Measurements from ENCODE around the gene DGCR2. TPM values are rescaled to one million over a fixed set of nuclear protein-coding genes. Genes with fewer than 3 reads are reported as not detected.

DGCR2 gene, protein sequence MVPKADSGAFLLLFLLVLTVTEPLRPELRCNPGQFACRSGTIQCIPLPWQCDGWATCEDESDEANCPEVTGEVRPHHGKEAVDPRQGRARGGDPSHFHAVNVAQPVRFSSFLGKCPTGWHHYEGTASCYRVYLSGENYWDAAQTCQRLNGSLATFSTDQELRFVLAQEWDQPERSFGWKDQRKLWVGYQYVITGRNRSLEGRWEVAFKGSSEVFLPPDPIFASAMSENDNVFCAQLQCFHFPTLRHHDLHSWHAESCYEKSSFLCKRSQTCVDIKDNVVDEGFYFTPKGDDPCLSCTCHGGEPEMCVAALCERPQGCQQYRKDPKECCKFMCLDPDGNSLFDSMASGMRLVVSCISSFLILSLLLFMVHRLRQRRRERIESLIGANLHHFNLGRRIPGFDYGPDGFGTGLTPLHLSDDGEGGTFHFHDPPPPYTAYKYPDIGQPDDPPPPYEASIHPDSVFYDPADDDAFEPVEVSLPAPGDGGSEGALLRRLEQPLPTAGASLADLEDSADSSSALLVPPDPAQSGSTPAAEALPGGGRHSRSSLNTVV
- total RNA-seq (67.7 TPM), polyA plus RNA-seq (ENCODE audit: insufficient read depth, low read depth, low replicate concordance) (37.5 TPM)
- long read RNA-seq, donor 1, full-length matches to known transcripts = 7 of 43 reads
- long read RNA-seq, donor 1, partial matches to known transcripts = 36 of 43 reads
- long read RNA-seq, donor 1, other reads (novel, unspliced or antisense) = 0 of 43 reads
- long read RNA-seq, donor 2, full-length matches to known transcripts = 3 of 16 reads
- long read RNA-seq, donor 2, partial matches to known transcripts = 13 of 16 reads
- long read RNA-seq, donor 2, other reads (novel, unspliced or antisense) = 0 of 16 reads
- long read RNA-seq, donor 3, full-length matches to known transcripts = 5 of 11 reads
- long read RNA-seq, donor 3, partial matches to known transcripts = 6 of 11 reads
- long read RNA-seq, donor 3, other reads (novel, unspliced or antisense) = 0 of 11 reads
- long read RNA-seq, donor 4, full-length matches to known transcripts = 8 of 14 reads
- long read RNA-seq, donor 4, partial matches to known transcripts = 6 of 14 reads
- long read RNA-seq, donor 4, other reads (novel, unspliced or antisense) = 0 of 14 reads
- long read RNA-seq, donor 5 = 0 reads
- long read RNA-seq, donor 6, partial matches to known transcripts = 14 of 14 reads
- long read RNA-seq, donor 6, other reads (novel, unspliced or antisense) = 0 of 14 reads
- long read RNA-seq, donor 7, full-length matches to known transcripts = 56 of 149 reads
- long read RNA-seq, donor 7, partial matches to known transcripts = 76 of 149 reads
- long read RNA-seq, donor 7, other reads (novel, unspliced or antisense) = 17 of 149 reads
- long read RNA-seq, donor 8, full-length matches to known transcripts = 4 of 11 reads
- long read RNA-seq, donor 8, partial matches to known transcripts = 7 of 11 reads
- long read RNA-seq, donor 8, other reads (novel, unspliced or antisense) = 0 of 11 reads
- long read RNA-seq, donor 9, full-length matches to known transcripts = 3 of 9 reads
- long read RNA-seq, donor 9, partial matches to known transcripts = 6 of 9 reads
- long read RNA-seq, donor 9, other reads (novel, unspliced or antisense) = 0 of 9 reads
- long read RNA-seq, donor 10, full-length matches to known transcripts = 4 of 56 reads
- long read RNA-seq, donor 10, partial matches to known transcripts = 46 of 56 reads
- long read RNA-seq, donor 10, other reads (novel, unspliced or antisense) = 6 of 56 reads

GRCh38 chr22:19122143-19122751 is at the start of gene DGCR2:
DGCR2 (minus strand) TSS chr22:19122412; CDS start chr22:19122206, 206 bp downstream.
- intact Hi-C loops (cut with DNase I) = no loop called here
- Histone ChIP-seq H3K9me3 (ENCODE audit: control insufficient read depth in 2 of 3, insufficient read depth in 1 of 3, low read length in 3 of 3) (no peaks in the 10 kb centered on the region), H3K4me1 (ENCODE audit: control insufficient read depth in 2 of 3, insufficient read depth in 2 of 3, low read depth in 1 of 3, low read length in 3 of 3) (peaks cover 0 to 29% (median 20%) of the 10 kb centered on the region in 3 donors), H3K36me3 (ENCODE audit: control insufficient read depth in 2 of 3, insufficient read depth in 3 of 3, low read length in 3 of 3) (no peaks in the 10 kb centered on the region), H3K9ac (ENCODE audit: low read length in 3 of 3) (peak within 1 kb of the TSS; percentile 74 to 80 (median 80)), H3K27me3 (ENCODE audit: control insufficient read depth, insufficient read depth, low read length) (no peaks in the 10 kb centered on the region), H3K27ac (ENCODE audit: low read depth in 2 of 2, low read length in 2 of 2) (peak within 1 kb of the TSS; percentile 86 to 88), H3K4me3 (ENCODE audit: low read length in 3 of 3) (peak within 1 kb of the TSS; percentile 78 to 94 (median 91))
- peak; percentile 98 to 99 (median 99) for DNase-seq
- TF ChIP-seq, protein P1, sequence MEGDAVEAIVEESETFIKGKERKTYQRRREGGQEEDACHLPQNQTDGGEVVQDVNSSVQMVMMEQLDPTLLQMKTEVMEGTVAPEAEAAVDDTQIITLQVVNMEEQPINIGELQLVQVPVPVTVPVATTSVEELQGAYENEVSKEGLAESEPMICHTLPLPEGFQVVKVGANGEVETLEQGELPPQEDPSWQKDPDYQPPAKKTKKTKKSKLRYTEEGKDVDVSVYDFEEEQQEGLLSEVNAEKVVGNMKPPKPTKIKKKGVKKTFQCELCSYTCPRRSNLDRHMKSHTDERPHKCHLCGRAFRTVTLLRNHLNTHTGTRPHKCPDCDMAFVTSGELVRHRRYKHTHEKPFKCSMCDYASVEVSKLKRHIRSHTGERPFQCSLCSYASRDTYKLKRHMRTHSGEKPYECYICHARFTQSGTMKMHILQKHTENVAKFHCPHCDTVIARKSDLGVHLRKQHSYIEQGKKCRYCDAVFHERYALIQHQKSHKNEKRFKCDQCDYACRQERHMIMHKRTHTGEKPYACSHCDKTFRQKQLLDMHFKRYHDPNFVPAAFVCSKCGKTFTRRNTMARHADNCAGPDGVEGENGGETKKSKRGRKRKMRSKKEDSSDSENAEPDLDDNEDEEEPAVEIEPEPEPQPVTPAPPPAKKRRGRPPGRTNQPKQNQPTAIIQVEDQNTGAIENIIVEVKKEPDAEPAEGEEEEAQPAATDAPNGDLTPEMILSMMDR (IDR thresholded peaks at IDR 0.05; ENCODE audit: borderline replicate concordance, extremely low read depth, insufficient read depth) = peak; percentile 6
- no peak for FAIRE-seq

DNA sequence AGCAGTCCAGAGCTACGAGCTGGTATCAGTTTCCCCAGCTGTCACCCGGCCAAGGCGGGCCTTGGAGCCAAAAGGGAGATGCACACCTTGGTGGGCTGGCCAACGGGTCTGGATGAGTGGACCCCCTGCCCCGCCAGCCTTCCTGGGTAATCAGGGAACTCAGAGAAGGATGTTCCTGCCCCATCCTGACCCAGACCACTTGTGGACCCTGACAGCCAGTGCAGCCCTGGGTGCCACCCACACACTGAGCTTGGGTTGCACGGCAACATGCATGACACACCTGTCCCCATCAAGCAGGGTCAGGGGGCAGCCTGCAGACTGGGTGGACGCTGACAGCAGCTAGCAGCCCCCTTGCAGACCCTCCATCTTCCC is 47.7 kb upstream of the DGCR2 start:
- FAIRE-seq = no peak
- peaks cover 16% of the 10 kb centered on the region for H3K27me3 ChIP-seq (ENCODE audit: control insufficient read depth, insufficient read depth, low read length)
- no peak overlapping the region for H3K27ac ChIP-seq (ENCODE audit: low read depth in 2 of 2, low read length in 2 of 2)
- H3K36me3 ChIP-seq (ENCODE audit: control insufficient read depth in 2 of 3, insufficient read depth in 3 of 3, low read length in 3 of 3) = no peaks in the 10 kb centered on the region
- DNase-seq = peak in 1 of 5 donors; percentile 77
- peak overlapping the region in 1 of 3 donors; percentile 25 for H3K4me3 ChIP-seq (ENCODE audit: low read length in 3 of 3)
- TF ChIP-seq, protein P1 (IDR thresholded peaks at IDR 0.05; ENCODE audit: borderline replicate concordance, extremely low read depth, insufficient read depth) = no peak
- intact Hi-C loops (cut with DNase I) = loop anchor here (5.0 kb wide), 1 partner anchor 53 kb away; no protein-coding TSS in a partner anchor
- no peaks in the 10 kb centered on the region for H3K9me3 ChIP-seq (ENCODE audit: control insufficient read depth in 2 of 3, insufficient read depth in 1 of 3, low read length in 3 of 3)
- H3K9ac ChIP-seq (ENCODE audit: low read length in 3 of 3) = no peak overlapping the region
- peaks cover 0 to 40% (median 19%) of the 10 kb centered on the region in 3 donors for H3K4me1 ChIP-seq (ENCODE audit: control insufficient read depth in 2 of 3, insufficient read depth in 2 of 3, low read depth in 1 of 3, low read length in 3 of 3)

Data from kidney (tissue), 22 donors.